ENCODE results near the gene SH3BP5L.

- no peak for TF ChIP-seq CTCF (IDR thresholded peaks at IDR 0.05)
- TF ChIP-seq POLR2AphosphoS5 (IDR thresholded peaks at IDR 0.05) = no peak
- TF ChIP-seq POLR2A (IDR thresholded peaks at IDR 0.05) = no peak
- no peak for TF ChIP-seq EP300 (IDR thresholded peaks at IDR 0.05)
Observed at GRCh38 chr1:248792342-248792741, 33.4 kb downstream of the SH3BP5L start.
